Colonic mucosa (tissue), 4 donors: ENCODE results near the gene ATG7. TPM values are rescaled to one million over a fixed set of nuclear protein-coding genes. Genes with fewer than 3 reads are reported as not detected.

Source experiments
- DNase-seq: peaks from one replicate; pipeline ENCODE4 v3.0.0-alpha.2; 2020
- H3K27ac ChIP-seq: fragments of 200-600 bp; one replicate; pipeline ENCODE4 v1.8.0; 2021
- H3K27me3 ChIP-seq: fragments of 200-600 bp; one replicate; pipeline ENCODE4 v1.8.0; 2021
- H3K36me3 ChIP-seq: fragments of 200-600 bp; one replicate; pipeline ENCODE4 v1.8.0; 2021
- H3K4me1 ChIP-seq: fragments of 200-600 bp; one replicate; pipeline ENCODE4 v1.8.0; 2021; ENCODE audit warnings: mild to moderate bottlenecking
- H3K4me3 ChIP-seq: fragments of 200-600 bp; one replicate; pipeline ENCODE4 v1.8.0; 2021
- H3K9ac ChIP-seq, 2 donors: one replicate each; pipeline ENCODE4 v1.7.0; 2013; ENCODE audit warnings: control low read depth in 2 of 2, low read depth in 2 of 2, low read length in 2 of 2
- H3K9me3 ChIP-seq: fragments of 200-600 bp; one replicate; pipeline ENCODE4 v1.8.0; 2021
- CTCF ChIP-seq: fragments of 200-600 bp; IDR thresholded peaks from one replicate; pipeline ENCODE4 v1.8.0; 2022; ENCODE audit warnings: antibody characterized with exemption, mild to moderate bottlenecking
- intact Hi-C: fragments of 100-400 bp; cut with DNase I; formaldehyde crosslinking; loops from one replicate; pipeline ENCODE4 v1.14.1; 2022
- total RNA-seq, 2 donors: library from RNA; stranded (reverse); fragmentation: NEBNext Ultra II Directional in 1 of 2; extraction: Animal tissue kit (Norgen Biotek cat#: 25700) in 1 of 2; gene quantifications; one replicate each; pipeline ENCODE4 v1.2.1, GENCODE V29; 2021
- donor health status: healthy.
- donor health status: DM: no; HTN: no; CAD: no.
- donor health status: DM: no; HTN: no; CAD: no.

ATG7 gene
- total RNA-seq, 2 donors from 2014 or later = 31.9 to 32.0 TPM

- no peak for TF ChIP-seq CTCF
- DNase-seq = no peak
- H3K36me3 ChIP-seq = no peaks in the 10 kb centered on the region
- H3K27ac ChIP-seq = no peak overlapping the region
- H3K27me3 ChIP-seq = no peaks in the 10 kb centered on the region
- no peaks in the 10 kb centered on the region for H3K9me3 ChIP-seq
- intact Hi-C loops = no loop called here
- no peaks in the 10 kb centered on the region for H3K4me1 ChIP-seq
- H3K4me3 ChIP-seq = no peak overlapping the region
- no peak overlapping the region for H3K9ac ChIP-seq
Measured at GRCh38 chr3:11534011-11534792, 262.0 kb downstream of the ATG7 start.

GRCh38 chr3:11534793-11535101 is 262.6 kb downstream of the ATG7 start:
- Histone ChIP-seq H3K9me3 (no peaks in the 10 kb centered on the region), H3K27me3 (no peaks in the 10 kb centered on the region), H3K36me3 (no peaks in the 10 kb centered on the region), H3K9ac (no peak overlapping the region), H3K4me3 (no peak overlapping the region), H3K4me1 (no peaks in the 10 kb centered on the region), H3K27ac (no peak overlapping the region)
- no peak for TF ChIP-seq CTCF
- intact Hi-C loops = no loop called here
- DNase-seq = no peak

DNA sequence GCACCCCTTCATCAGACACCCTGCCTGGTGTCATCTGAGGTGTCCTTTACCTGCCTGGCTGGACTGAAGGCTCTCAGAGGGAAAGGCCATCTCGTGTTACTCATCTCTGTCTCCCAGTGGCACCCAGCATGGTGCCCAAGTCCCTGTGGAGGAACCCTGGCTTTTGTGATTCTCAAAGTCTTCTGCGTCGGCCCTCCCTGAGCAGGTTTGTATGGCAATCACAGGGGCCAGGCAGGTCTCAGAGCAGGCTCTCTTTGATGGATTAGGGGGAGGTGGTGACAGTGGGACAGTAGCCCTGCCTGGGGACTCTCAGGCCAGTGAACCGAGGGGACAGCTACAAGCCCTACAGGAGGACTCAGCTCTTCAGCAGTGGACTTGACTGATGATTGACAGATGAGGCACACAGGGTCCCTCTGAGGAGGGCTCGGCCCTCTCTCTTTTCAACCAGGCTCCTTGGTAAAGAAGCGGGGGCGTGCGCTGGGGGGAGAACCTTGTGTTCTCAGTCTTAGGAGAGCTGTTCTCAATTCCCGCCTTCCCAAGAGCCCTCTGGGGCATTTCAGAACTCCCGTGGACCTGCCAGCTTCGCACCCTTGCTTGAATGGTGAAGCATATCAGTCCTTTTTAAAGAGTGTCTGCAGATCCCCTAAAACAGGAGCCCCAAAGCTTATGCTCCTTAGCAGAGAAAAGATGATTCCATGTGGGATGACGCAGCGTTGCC is 263.2 kb downstream of the ATG7 start:
- no peak for DNase-seq
- Histone ChIP-seq H3K36me3 (no peaks in the 10 kb centered on the region), H3K4me1 (no peaks in the 10 kb centered on the region), H3K9me3 (no peaks in the 10 kb centered on the region), H3K4me3 (no peak overlapping the region), H3K27ac (no peak overlapping the region), H3K9ac (no peak overlapping the region), H3K27me3 (no peaks in the 10 kb centered on the region)
- no peak for TF ChIP-seq CTCF
- intact Hi-C loops = no loop called here

DNA sequence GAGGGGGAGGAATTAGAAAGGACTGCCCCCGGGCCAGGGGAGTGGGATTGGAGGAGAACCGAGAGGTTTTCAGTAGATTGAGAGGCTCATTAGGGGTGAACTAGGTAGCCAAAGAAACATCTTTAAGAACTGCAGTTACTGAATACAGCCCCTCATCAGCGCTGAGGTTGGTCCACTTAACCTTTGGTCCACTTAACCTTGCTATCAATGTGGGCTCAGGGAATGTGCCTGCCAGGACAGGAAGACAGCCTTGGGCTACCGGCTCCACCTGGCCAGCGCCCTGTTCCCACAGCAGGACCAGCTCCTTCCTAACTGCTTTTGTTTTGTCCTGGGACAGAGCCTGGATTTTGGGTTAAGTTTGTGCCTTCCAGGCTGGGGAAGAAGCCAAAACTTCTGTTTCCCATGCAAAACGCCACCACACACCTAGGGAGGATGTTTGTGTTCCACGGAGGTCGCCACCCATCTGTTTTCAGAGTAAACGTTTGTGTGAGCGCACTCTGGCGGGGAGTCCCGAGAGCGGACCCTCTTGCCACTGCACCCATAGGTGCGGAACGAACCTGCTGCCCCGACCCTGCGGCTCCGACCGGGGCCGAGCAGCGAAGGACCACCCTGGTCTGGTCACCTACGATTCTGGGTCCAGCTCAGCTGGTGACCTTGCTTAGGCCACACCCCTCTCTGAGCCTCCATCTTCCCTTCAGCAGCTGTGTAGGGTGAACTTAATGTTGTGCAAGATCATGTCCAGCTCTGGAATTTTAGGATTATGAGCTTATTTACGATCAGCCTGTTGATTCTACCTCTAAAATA is 264.1 kb downstream of the ATG7 start:
- TF ChIP-seq CTCF = no peak
- DNase-seq = no peak
- H3K27ac ChIP-seq = no peak overlapping the region
- intact Hi-C loops = no loop called here
- no peak overlapping the region for H3K9ac ChIP-seq
- no peaks in the 10 kb centered on the region for H3K27me3 ChIP-seq
- H3K4me1 ChIP-seq = no peaks in the 10 kb centered on the region
- no peak overlapping the region for H3K4me3 ChIP-seq
- no peaks in the 10 kb centered on the region for H3K36me3 ChIP-seq
- H3K9me3 ChIP-seq = no peaks in the 10 kb centered on the region

DNA sequence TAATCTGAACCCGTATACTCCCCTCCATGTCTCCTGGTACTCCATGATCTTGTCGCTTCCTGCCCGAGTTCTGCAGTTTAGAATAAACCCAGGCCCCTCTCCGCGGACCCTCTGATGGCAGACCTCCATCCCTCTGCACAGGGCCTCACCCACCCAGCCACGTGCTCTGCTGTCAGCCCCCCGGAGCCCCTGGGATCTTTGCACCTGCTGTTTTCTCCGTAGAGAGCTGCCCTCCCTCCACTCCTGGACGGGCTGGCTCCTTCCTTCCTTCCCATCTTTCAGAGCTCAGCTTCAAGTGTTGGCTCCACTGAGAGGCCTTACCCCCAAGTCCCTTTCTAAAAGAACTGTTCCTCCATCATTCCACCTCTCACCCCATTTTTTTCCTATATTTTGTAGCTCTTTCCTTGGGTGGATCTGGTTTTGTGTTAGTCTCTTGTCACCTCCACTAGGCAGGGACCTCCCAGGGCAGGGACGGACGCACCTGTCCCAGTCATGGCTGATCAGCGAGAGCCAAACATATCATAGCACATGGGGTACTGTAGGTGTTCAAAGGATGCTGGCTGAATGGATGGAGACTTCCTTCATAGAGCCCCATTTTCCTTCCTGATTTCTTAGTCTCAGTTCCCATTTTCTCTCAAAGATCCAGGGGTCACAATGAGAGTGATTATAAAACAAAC is 264.9 kb downstream of the ATG7 start:
- Histone ChIP-seq H3K36me3 (no peaks in the 10 kb centered on the region), H3K9me3 (no peaks in the 10 kb centered on the region), H3K9ac (no peak overlapping the region), H3K4me1 (no peaks in the 10 kb centered on the region), H3K4me3 (no peak overlapping the region), H3K27ac (no peak overlapping the region), H3K27me3 (no peaks in the 10 kb centered on the region)
- no peak for DNase-seq
- intact Hi-C loops = no loop called here
- no peak for TF ChIP-seq CTCF
